ENCODE results near the gene MAGI1.

Gene MAGI1

DNA sequence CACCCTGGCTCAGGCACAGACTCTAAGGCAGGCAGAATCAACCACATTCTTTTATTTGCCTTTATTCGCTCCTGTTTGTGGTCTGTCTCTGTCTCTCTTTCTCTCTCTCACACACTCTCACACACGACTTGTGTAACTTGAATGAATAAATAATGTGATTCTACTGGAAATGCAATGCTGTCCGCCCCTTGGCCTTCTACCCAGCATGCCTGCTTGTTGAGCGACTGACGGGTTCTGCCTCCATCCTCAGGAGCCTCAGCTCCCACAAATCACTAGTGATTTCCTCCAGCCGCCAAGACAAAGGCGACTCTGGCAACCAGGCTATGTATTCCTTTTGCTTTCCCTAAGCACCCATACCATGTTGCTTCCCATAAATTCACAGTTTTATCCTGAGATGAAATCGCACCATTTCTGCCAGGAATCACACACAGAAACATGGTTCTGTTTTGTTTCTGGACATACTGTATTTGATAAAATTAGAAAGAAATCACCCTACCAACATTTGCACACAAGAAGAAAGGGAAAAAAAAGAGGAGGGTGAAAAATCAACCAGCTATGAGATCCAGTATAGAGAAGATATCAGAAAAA, 460.8 kb downstream of the MAGI1 start:
- no peak for DNase-seq (ENCODE audit: low read depth)
- TF ChIP-seq, protein P1, sequence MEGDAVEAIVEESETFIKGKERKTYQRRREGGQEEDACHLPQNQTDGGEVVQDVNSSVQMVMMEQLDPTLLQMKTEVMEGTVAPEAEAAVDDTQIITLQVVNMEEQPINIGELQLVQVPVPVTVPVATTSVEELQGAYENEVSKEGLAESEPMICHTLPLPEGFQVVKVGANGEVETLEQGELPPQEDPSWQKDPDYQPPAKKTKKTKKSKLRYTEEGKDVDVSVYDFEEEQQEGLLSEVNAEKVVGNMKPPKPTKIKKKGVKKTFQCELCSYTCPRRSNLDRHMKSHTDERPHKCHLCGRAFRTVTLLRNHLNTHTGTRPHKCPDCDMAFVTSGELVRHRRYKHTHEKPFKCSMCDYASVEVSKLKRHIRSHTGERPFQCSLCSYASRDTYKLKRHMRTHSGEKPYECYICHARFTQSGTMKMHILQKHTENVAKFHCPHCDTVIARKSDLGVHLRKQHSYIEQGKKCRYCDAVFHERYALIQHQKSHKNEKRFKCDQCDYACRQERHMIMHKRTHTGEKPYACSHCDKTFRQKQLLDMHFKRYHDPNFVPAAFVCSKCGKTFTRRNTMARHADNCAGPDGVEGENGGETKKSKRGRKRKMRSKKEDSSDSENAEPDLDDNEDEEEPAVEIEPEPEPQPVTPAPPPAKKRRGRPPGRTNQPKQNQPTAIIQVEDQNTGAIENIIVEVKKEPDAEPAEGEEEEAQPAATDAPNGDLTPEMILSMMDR (conservative IDR thresholded peaks at IDR 0.05; ENCODE audit: low read depth, low read length), result no peak
- H3K4me3 ChIP-seq (ENCODE audit: low read length), result no peak overlapping the region

DNA sequence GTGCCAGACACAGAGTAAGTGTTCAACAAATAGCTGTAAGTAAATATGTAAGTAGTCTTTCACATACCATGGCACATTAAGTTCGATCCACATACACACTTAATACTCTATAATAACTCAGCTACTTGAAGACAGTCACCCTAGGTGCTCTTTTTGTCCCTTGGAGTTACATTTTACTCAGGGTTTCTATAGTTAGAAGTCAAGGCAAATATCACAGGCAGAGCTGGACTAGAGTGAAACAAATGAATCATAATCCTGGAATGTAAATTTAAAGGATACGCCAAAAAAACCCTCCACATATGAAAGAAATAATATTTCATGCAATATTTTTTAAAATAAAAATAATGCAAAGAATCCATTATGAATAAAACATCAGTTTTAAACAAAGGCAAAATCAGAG, 461.8 kb downstream of the MAGI1 start:
- no peak for DNase-seq (ENCODE audit: low read depth)
- no peak overlapping the region for H3K4me3 ChIP-seq (ENCODE audit: low read length)
- TF ChIP-seq, protein P1 (conservative IDR thresholded peaks at IDR 0.05; ENCODE audit: low read depth, low read length), result no peak

DNA sequence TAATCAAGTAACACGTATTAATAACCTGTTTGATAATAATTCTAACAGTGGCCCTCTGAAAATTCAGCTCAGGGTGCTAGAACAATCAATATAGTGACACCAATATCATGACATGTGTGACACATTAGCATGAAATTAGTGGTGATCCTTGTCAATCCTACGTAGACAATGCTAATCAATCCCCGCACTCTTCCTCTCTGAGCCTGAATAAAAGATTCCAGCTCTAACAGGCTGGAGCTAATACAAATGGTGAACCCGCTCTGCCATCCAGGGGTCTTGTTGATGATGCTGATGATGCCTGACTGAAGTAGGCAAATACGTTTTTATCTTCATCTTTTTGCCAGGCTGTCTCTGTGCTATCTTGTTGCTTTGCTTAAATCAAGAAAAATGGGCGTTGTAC, 462.5 kb downstream of the MAGI1 start:
- TF ChIP-seq, protein P1 (conservative IDR thresholded peaks at IDR 0.05; ENCODE audit: low read depth, low read length), result no peak
- no peak for DNase-seq (ENCODE audit: low read depth)
- no peak overlapping the region for H3K4me3 ChIP-seq (ENCODE audit: low read length)

DNA sequence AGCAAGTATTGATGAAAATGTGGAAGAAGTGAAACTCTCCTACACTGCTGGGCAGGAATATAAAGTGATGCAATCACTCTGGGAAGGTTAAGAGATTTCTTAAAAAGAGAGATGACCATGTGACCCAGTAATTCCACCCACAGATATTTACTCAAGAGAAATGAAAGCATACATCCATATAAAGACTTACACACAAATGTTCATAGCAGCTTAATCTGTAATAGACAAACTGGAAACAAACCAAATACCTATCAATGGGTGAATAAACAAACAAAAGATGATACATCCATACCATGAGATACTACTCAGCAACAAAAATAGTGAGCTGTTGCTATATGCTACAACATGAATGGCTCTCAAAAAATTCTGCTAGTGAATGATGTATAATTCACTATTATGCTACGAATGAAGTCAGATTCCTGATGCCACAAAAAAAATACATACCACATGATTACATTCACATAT, 463.3 kb downstream of the MAGI1 start:
- TF ChIP-seq, protein P1 (conservative IDR thresholded peaks at IDR 0.05; ENCODE audit: low read depth, low read length), result no peak
- DNase-seq (ENCODE audit: low read depth), result peak; percentile 39

DNA sequence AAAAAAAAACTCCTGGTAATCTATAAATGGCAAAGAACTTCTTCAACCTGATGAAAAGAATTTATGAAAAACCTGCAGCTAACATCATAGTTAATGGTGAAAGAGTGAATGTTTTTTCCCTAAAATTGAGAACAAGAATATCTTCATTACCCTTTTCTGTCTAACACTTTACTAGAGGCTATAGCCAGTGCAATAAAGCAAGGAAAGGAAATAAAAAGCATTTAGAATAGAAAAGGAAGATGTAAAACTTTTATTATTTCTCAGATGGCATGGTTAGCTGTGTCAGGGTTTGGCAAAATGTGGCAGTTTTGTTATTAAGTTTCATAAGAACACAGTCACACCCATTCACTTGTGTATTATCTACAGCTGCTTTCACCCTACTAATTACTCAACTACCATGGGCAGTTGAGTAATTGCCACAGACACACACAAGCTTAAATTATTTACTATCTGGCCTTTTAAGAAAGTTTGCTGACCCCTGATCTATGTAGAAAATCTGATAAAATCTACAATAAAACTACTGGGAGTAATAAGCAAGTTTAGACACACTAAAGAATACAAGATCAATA, 465.1 kb downstream of the MAGI1 start:
- TF ChIP-seq, protein P1 (conservative IDR thresholded peaks at IDR 0.05; ENCODE audit: low read depth, low read length), result no peak
- no peak for DNase-seq (ENCODE audit: low read depth)

More for the DNA sequence above, 463.3 kb downstream of the MAGI1 start:
- no peak overlapping the region for H3K4me3 ChIP-seq (ENCODE audit: low read length)

DNA sequence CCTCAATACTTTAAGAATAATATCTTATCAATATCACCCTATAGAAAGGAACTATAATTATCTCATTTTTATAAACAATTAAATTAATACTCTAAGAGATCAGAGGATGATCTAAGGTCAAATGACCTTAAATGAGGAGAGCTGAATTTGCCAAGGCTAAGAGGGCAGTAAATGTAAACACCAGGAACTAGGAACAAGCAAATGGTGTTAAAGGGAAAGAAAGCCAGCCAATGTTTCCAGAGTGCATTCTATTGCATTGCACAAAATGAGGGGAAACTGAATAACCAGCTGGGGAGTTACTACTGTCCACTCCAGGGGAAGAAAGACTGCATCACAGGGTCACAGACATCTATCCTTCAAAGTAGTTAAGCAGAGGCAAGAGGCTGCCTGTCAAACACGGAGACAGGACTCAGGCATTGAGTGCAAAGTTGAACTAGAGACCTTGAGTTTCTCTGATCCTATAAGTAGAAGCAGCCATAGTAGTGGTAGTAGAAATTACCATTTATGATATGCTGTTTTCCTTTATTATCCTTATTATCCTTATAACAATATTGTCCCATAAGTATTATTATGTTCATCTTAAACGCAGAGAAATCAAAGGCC, 466.4 kb downstream of the MAGI1 start:
- no peak overlapping the region for H3K4me3 ChIP-seq (ENCODE audit: low read length)
- no peak for DNase-seq (ENCODE audit: low read depth)
- TF ChIP-seq, protein P1 (conservative IDR thresholded peaks at IDR 0.05; ENCODE audit: low read depth, low read length), result no peak

More for the DNA sequence above, 465.1 kb downstream of the MAGI1 start:
- H3K4me3 ChIP-seq (ENCODE audit: low read length), result no peak overlapping the region
